AG04450 (cell line): ENCODE results near the gene SLC6A9. TPM values are rescaled to one million over a fixed set of nuclear protein-coding genes. Genes with fewer than 3 reads are reported as not detected.

Source experiments
- CTCF ChIA-PET: fragments of 300-600, 350-600 bp; formaldehyde crosslinking; extraction: SDS; loops from one replicate; lab custom pipeline; 2022; ENCODE audit warnings: antibody characterized with exemption, inconsistent platforms; lab: Charles Lee
- POLR2A ChIA-PET: fragments of 350-600 bp; formaldehyde crosslinking; extraction: SDS; loops from one replicate; lab custom pipeline; 2021; ENCODE audit warnings: antibody characterized with exemption, inconsistent platforms; lab: Yijun Ruan, JAX
- DNase-seq: peaks from one replicate; pipeline ENCODE4 v3.0.0-alpha.2; 2011; ENCODE audit warnings: low read depth, low spot score
- H3K27ac ChIP-seq: one replicate; pipeline ENCODE4 v1.5.1; 2012; ENCODE audit warnings: low read depth, low read length, control low read depth
- H3K27me3 ChIP-seq: one replicate; pipeline ENCODE4 v1.6.0; 2012; ENCODE audit warnings: low read length; ENCODE audit not compliant: control insufficient read depth, insufficient read depth
- H3K4me3 ChIP-seq: 2 replicates; pipeline ENCODE4 v1.5.1; 2011; ENCODE audit warnings: mild to moderate bottlenecking, low read depth, low read length, control low read depth
- H3K9me3 ChIP-seq: 2 replicates; pipeline ENCODE4 v1.5.1; 2012; ENCODE audit warnings: low read length; ENCODE audit not compliant: control insufficient read depth, insufficient read depth
- CTCF ChIP-seq: IDR thresholded peaks from 2 replicates; pipeline ENCODE4 v1.5.1; 2011; ENCODE audit warnings: low read depth, low read length, control low read depth, inconsistent platforms
- polyA plus RNA-seq: library from polyadenylated mRNA; depleted of rRNA; stranded (reverse); fragments of >200 nt; gene quantifications from 2 replicates; pipeline ENCODE4 v1.2.3, GENCODE V29; 2011

Gene SLC6A9
- polyA plus RNA-seq, 1 experiment, result 16.3 TPM

GRCh38 chr1:43994794-43995790 is 36.2 kb downstream of the SLC6A9 start:
- no peak overlapping the region for H3K27ac ChIP-seq
- CTCF ChIA-PET, result interaction anchor here (1.4 to 1.8 kb wide), 2 partner anchors 10 to 52 kb away, joined by 4 to 9 read pairs; no protein-coding TSS in a partner anchor

GRCh38 chr1:43994071-43994470 is 37.2 kb downstream of the SLC6A9 start:
- no peak overlapping the region for H3K27ac ChIP-seq
- H3K27me3 ChIP-seq, result no peaks in the 10 kb centered on the region
- no peak for DNase-seq
- no peaks in the 10 kb centered on the region for H3K9me3 ChIP-seq
- no peak for TF ChIP-seq CTCF
- no peak overlapping the region for H3K4me3 ChIP-seq
- CTCF ChIA-PET, result interaction anchor here (0.7 to 2.9 kb wide), 3 partner anchors 11 to 53 kb away, joined by 3 to 23 read pairs (median 8); no protein-coding TSS in a partner anchor
- POLR2A ChIA-PET, result interaction anchor here (0.6 to 0.8 kb wide), 4 partner anchors 8 to 1309 kb away, joined by 3 to 5 read pairs (median 4); no protein-coding TSS in a partner anchor

More at GRCh38 chr1:43994794-43995790, 36.2 kb downstream of the SLC6A9 start:
- POLR2A ChIA-PET, result interaction anchor here (0.6 kb wide), 2 partner anchors 10 to 49 kb away, joined by 3 to 5 read pairs; no protein-coding TSS in a partner anchor
- DNase-seq, result no peak
- no peak overlapping the region for H3K4me3 ChIP-seq
- TF ChIP-seq CTCF, result peak; percentile 39
- H3K9me3 ChIP-seq, result no peaks in the 10 kb centered on the region
- no peaks in the 10 kb centered on the region for H3K27me3 ChIP-seq

GRCh38 chr1:43993206-43993914 is 37.9 kb downstream of the SLC6A9 start:
- POLR2A ChIA-PET, result interaction anchor here (0.8 kb wide), 1 partner anchor 9 kb away, joined by 4 read pairs; no protein-coding TSS in a partner anchor
- CTCF ChIA-PET, result interaction anchor here (0.7 to 2.9 kb wide), 4 partner anchors 12 to 54 kb away, joined by 3 to 23 read pairs (median 6); no protein-coding TSS in a partner anchor

More at GRCh38 chr1:43993206-43993914, 37.9 kb downstream of the SLC6A9 start:
- DNase-seq, result no peak
- Histone ChIP-seq H3K27ac (no peak overlapping the region), H3K27me3 (no peaks in the 10 kb centered on the region), H3K9me3 (no peaks in the 10 kb centered on the region), H3K4me3 (no peak overlapping the region)
- TF ChIP-seq CTCF, result no peak
